G401.6 (cell line): ENCODE results near the gene ABHD16B.
"Not testable (repeated sequence)": the region's sequence is repeated elsewhere in the genome, so short reads cannot be mapped to it uniquely, and the experiment has no call there.

ENCODE experiments used
- FAIRE-seq: peaks from 2 replicates; lab custom pipeline; 2012; peaks lifted over from hg19 to GRCh38; lab: Jason Lieb, UNC

The ABHD16B gene

DNA sequence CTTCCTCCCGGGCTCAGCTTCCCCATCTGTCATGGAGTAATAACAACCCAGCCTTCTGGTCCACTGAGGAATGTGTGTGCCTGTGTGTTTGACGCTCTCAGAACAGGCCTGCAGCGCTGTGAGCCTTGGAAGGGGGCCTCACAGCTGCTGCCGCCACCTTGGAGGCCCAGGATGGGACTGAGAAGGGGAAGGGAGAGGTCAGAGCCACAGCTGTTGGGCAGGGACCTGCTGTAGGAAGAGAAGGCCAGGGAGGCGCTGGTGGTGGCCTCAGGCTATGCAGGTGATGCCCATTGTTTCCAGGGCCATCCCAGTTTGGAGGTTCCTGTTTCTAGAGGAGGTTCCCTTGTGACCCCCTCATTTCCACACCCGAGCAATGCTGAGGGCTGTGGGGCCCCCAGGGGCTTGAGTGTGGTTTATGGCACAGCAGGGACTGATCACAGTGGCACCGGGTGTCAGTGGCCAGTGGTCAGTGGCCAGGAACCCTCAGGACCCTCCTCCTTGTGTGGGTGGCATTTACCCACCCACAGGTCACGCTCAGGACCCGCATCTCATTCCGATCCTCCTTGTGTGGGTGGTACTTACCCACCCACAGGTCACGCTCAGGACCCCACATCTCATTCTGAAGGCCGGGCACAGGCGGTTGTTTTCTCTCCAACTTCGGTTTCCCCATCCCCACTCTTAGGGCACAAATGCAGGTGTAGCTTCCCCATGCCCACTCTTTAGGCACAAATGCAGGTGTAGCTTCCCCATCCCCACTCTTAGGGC lies 17.8 kb downstream of the ABHD16B start:
- no peak for FAIRE-seq

GRCh38 chr20:63880901-63881300 lies 19.6 kb downstream of the ABHD16B start:
- not testable (repeated sequence) for FAIRE-seq

DNA sequence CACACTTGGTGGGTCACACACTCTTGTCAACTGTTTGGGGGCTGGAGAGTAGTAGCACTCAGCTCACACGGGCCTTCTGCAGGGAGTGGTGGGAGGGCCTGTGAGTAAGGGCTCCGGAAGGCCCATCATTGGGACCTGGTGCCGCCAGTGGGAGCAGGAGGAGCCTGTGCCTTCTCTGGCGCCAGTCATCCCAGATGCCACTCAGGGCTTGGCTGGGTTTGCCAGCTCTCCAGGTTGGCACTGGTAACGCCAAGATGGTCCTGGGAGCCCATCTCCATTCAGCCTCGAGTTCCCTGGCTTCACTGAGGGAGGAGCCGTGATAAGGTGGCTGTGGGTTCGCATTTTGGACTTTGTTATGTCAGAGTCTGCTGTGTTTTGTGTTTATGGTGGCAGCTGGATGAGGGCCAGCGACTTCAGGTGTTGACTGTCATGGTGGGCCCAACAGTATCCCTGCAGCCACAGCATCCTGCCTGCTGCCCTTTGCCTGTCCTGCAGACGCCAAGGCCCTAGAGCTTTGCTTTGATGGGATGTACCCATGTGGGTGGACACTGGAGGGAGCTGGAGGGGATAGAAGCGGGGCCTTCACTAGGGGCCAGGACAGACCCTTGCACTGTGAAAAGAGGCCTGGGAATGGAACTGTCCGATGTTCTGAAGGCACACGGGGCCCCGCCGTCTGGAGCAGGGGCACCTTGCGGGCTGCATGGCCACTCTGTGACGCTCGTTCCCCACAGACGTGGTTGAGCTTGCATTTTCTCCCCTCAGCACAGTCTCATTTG lies 20.3 kb downstream of the ABHD16B start:
- FAIRE-seq, result no peak

DNA sequence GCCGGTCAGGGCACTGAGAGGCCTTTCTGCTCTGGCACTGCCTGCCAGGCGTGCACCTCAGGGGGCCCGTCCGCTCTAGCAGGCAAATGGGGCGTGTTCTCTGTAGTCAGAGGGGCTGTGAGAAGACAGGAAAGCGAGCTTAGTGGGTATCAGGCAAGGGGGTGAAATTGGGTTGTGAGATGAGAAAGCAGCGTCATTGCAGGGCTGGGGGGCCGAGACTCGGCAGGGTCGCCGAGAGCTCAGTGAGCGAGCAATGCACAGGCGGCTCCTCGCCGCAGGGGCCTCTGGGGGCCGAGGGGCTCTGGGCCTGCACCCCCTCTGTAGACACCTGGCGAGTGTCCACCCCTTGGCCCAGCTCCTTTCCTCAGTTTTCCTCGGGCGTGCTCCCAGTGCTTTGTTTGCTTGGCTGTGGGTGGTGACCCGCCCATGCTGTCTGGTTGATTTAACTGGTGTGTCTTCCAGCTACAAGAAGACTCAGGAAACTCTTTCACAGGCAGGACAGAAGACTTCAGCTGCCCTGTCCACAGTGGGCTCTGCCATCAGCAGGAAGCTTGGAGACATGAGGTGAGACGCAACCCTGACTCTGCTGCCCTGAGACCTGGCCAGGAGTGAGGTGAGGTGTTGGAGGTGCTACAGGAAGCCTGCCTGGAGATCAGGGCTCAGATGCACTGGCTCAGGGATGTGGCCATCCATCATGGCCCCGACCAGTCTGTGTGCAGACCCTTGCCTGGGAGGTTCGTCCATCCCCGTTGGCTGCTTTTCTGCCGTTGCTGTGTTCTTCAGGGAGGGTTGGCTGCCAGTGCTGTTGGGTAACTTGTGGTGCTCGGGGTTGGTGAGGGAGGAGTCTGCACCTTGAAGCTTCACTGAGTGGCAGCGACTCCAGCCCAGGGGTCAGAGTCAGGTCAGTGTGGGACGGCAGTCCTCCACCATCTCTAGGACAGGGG lies 21.2 kb downstream of the ABHD16B start:
- no peak for FAIRE-seq

DNA sequence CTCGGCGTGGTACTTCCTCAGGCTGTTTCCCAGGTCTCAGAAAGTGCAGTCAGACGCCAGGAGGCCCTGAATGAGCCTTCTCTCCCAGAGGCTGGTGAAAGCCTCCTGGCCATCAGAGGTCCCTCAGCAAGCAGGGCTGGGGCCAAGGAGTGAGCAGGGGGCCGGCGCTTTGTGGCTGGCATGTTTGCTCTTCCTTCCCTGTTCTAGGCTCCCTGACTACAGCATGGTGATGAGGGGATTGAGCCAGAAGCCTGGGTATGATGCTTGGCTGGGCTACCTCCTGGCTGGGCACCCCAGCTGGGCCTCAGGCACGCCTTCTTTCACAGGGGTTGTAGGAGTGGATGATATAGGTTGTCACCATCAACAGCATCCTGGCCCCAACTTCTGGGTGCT lies 21.9 kb downstream of the ABHD16B start:
- FAIRE-seq, result no peak

GRCh38 chr20:63884506-63885263 lies 23.4 kb downstream of the ABHD16B start:
- FAIRE-seq, result no peak

DNA sequence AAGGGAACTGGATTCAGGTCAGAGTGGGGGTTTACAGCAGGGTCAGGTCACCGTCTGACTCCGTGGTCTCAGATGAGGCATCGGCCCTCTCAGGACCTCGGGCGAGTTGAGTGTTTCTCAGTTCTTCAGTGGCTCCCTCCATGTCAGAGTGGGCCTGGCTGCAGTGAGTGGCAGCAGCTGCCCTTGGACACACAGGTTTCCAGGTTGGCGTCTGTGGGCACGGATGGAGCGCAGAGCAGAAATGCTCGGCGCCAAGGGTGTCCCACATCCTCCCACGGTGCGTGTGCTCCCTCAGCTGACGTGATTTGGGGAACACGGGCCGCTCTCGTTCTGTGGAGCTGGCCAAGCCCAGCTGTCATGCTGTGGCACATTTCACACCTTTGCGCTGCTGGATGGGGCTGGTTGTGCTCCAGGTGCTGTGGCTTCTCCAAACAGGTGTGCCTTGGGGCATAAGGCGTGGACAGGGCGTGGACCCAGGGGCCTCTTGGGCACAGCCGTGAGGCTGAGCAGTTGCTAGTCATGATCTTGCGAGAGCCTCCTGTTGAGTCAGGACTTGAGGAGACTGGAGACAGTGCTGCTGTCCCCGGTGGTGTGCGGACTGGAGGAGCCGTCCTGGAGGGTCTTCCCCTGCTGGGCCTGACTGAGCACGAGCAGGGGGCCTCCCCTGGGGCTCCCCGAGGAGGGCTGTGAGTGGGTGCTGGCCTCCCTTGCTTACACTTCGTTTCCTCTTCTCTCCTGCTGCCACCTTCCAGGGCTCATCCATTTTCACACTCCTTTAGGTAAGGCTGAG lies 24.2 kb downstream of the ABHD16B start:
- FAIRE-seq, result no peak

GRCh38 chr20:63886054-63886419 lies 24.7 kb downstream of the ABHD16B start:
- no peak for FAIRE-seq

- no peak for FAIRE-seq
Measured at GRCh38 chr20:63886921-63887320, 25.6 kb downstream of the ABHD16B start.

DNA sequence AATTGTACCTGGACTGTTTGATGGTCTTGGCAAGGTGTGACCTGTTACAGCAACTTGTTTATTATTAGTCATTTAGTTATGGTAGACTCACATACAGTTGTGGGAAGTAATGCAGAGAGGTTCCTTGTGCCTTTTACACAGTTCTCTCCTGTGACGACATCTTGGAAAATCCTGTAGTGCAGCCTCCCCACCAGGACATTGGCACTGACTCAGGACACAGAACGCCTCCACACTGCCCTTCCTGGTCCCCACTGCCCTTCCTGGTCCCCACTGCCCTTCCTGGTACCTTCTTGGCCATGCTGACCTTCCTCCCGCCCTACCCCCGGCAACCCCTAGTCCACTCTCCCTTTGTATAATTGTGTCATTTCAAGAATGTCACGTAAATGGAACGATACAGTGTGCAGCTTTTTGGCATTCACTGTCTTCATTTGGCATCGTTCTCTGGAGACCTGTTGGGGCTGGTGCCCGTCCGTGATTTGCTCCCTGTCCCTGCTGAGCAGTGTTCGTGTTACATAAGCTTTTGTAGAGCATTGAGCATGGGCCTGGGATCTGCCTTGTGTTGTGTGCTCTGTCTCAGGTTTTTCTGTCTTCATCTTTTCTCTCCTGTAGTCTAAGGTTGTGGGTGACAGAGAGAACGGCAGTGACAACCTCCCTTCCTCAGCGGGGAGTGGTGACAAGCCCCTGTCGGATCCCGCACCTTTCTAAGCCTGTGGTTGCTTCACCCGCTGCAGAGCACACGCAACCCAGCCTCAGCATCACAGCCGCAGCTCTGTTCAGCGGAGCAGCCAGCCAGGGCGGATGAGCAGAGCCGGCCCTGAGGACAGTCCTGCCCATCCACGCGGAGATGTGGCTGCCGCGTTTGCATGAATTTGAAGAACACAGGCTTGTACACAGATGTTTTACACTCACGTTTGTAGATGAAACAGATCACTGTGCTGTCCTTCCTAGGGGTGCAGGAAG lies 28.2 kb downstream of the ABHD16B start:
- FAIRE-seq, result no peak

DNA sequence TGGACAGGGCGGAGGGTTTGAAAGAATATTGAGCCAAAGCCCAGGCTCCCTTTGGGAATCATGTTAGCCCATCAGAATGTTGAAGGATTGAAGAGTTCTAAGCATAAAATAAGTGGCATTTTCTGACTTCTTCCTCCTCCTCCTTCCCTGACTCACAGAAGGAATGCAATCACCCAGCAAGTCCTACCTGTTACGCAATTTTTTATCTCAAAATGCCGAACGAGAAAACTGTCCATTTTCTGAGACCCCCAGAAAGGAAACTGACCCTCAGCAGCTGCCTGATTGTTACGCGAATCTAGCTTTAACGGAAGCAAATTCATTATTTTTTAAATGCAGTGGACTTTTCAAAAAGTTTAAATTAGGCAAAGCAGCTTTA lies 28.9 kb downstream of the ABHD16B start:
- no peak for FAIRE-seq

- FAIRE-seq, result no peak
Measured at GRCh38 chr20:63890616-63891015, 29.3 kb downstream of the ABHD16B start.

- no peak for FAIRE-seq
Measured at GRCh38 chr20:63891061-63892002, 30.0 kb downstream of the ABHD16B start.

- FAIRE-seq, result no peak
Measured at GRCh38 chr20:63892402-63892801, 31.1 kb downstream of the ABHD16B start.

GRCh38 chr20:63893999-63894357 lies 32.7 kb downstream of the ABHD16B start:
- no peak for FAIRE-seq

GRCh38 chr20:63894358-63895201 lies 33.3 kb downstream of the ABHD16B start, which contains the start of gene DNAJC5:
Gene DNAJC5, plus strand, starts transcription at chr20:63895126. Its CDS starts 33,220 bp downstream, at chr20:63928346.
- FAIRE-seq, result no peak

- FAIRE-seq, result no peak
Measured at GRCh38 chr20:63895202-63895951, 34.1 kb downstream of the ABHD16B start.
